H9 (cell line): ENCODE measurements around the gene ROBO1. TPM values are rescaled to one million over a fixed set of nuclear protein-coding genes. Genes with fewer than 3 reads are reported as not detected.

Experiments used
- DNase-seq: peaks from one replicate; pipeline ENCODE4 v3.0.0-alpha.2; 2017
- H2AFZ ChIP-seq: one replicate; pipeline ENCODE4 v1.6.1; 2013; ENCODE audit warnings: mild to moderate bottlenecking, low read length, control low read depth, moderate library complexity
- H2AK5ac ChIP-seq: 2 replicates; pipeline ENCODE4 v1.6.1; 2013; ENCODE audit warnings: low read length, control low read depth, mixed read lengths; ENCODE audit not compliant: insufficient read length
- H2BK120ac ChIP-seq: one replicate; pipeline ENCODE4 v1.6.1; 2013; ENCODE audit warnings: low read depth, mild to moderate bottlenecking, low read length, control low read depth, inconsistent platforms; ENCODE audit not compliant: poor library complexity, severe bottlenecking
- H2BK12ac ChIP-seq: 2 replicates; pipeline ENCODE4 v1.6.1; 2013; ENCODE audit warnings: low read length, control low read depth, mixed read lengths, low read depth; ENCODE audit not compliant: insufficient read length
- H2BK15ac ChIP-seq: 2 replicates; pipeline ENCODE4 v1.6.1; 2013; ENCODE audit warnings: low read depth, low read length, control low read depth
- H2BK20ac ChIP-seq: one replicate; pipeline ENCODE4 v1.6.1; 2013; ENCODE audit warnings: low read depth, mild to moderate bottlenecking, low read length, control low read depth, inconsistent platforms; ENCODE audit not compliant: poor library complexity, severe bottlenecking
- H2BK5ac ChIP-seq: 2 replicates; pipeline ENCODE4 v1.6.1; 2013; ENCODE audit warnings: low read length, control low read depth, mixed read lengths; ENCODE audit not compliant: insufficient read length
- H3K14ac ChIP-seq: 2 replicates; pipeline ENCODE4 v1.6.1; 2013; ENCODE audit warnings: low read length, control low read depth; ENCODE audit not compliant: insufficient read depth
- H3K18ac ChIP-seq: 2 replicates; pipeline ENCODE4 v1.6.1; 2013; ENCODE audit warnings: low read depth, mild to moderate bottlenecking, mixed read lengths, low read length, control low read depth; ENCODE audit not compliant: insufficient read length
- H3K23ac ChIP-seq: 2 replicates; pipeline ENCODE4 v1.6.1; 2013; ENCODE audit warnings: low read length, control low read depth, mixed read lengths, low read depth; ENCODE audit not compliant: insufficient read length
- H3K23me2 ChIP-seq: 2 replicates; pipeline ENCODE4 v1.6.1; 2013; ENCODE audit warnings: low read depth, mild to moderate bottlenecking, mixed read lengths, low read length, control low read depth; ENCODE audit not compliant: insufficient read length, poor library complexity, severe bottlenecking
- H3K27ac ChIP-seq: 2 replicates; pipeline ENCODE4 v1.5.1; 2013; ENCODE audit warnings: low read length, control low read depth, mixed read lengths, low read depth; ENCODE audit not compliant: insufficient read length
- H3K27me3 ChIP-seq: 2 replicates; pipeline ENCODE4 v1.6.1; 2013; ENCODE audit warnings: low read length, control low read depth, inconsistent platforms; ENCODE audit not compliant: insufficient read depth
- H3K4ac ChIP-seq: 2 replicates; pipeline ENCODE4 v1.6.1; 2013; ENCODE audit warnings: low read depth, mild to moderate bottlenecking, control low read depth, inconsistent platforms, low read length, moderate library complexity
- H3K4me1 ChIP-seq: 2 replicates; pipeline ENCODE4 v1.6.1; 2013; ENCODE audit warnings: low read length, control low read depth, inconsistent platforms; ENCODE audit not compliant: insufficient read depth
- H3K4me2 ChIP-seq: 2 replicates; pipeline ENCODE4 v1.6.1; 2013; ENCODE audit warnings: low read length, control low read depth, mixed read lengths; ENCODE audit not compliant: insufficient read length, insufficient read depth
- H3K56ac ChIP-seq: 2 replicates; pipeline ENCODE4 v1.6.1; 2013; ENCODE audit warnings: low read depth, mild to moderate bottlenecking, mixed read lengths, low read length, control low read depth; ENCODE audit not compliant: insufficient read length
- H3K79me1 ChIP-seq: 2 replicates; pipeline ENCODE4 v1.6.1; 2013; ENCODE audit warnings: low read depth, mild to moderate bottlenecking, moderate library complexity, low read length, control low read depth, inconsistent platforms; ENCODE audit not compliant: insufficient read depth, poor library complexity, severe bottlenecking
- H3K79me2 ChIP-seq: 2 replicates; pipeline ENCODE4 v1.6.1; 2013; ENCODE audit warnings: low read length, control low read depth, inconsistent platforms; ENCODE audit not compliant: insufficient read depth
- H3K9ac ChIP-seq: 2 replicates; pipeline ENCODE4 v1.6.1; 2013; ENCODE audit warnings: low read length, control low read depth, mixed read lengths; ENCODE audit not compliant: insufficient read length; ENCODE audit errors: extremely low read depth
- H3K9me3 ChIP-seq: one replicate; pipeline ENCODE4 v1.6.1; 2013; ENCODE audit warnings: low read depth, low read length, inconsistent platforms; ENCODE audit not compliant: control insufficient read depth
- H3T11ph ChIP-seq: one replicate; pipeline ENCODE4 v1.6.1; 2013; ENCODE audit warnings: mild to moderate bottlenecking, low read length, control low read depth, inconsistent platforms
- H4K20me1 ChIP-seq: one replicate; pipeline ENCODE4 v1.6.1; 2013; ENCODE audit not compliant: control insufficient read depth, insufficient read length, insufficient read depth
- H4K5ac ChIP-seq: 2 replicates; pipeline ENCODE4 v1.6.1; 2013; ENCODE audit warnings: low read depth, mild to moderate bottlenecking, mixed read lengths, low read length, control low read depth; ENCODE audit not compliant: insufficient read length
- H4K8ac ChIP-seq: replicated peaks from 2 replicates; pipeline ENCODE4 v1.6.1; 2013; ENCODE audit warnings: low read length, control low read depth, mixed read lengths, low read depth; ENCODE audit not compliant: insufficient read length
- H4K91ac ChIP-seq: 2 replicates; pipeline ENCODE4 v1.6.1; 2013; ENCODE audit warnings: low read depth, mild to moderate bottlenecking, moderate library complexity, mixed read lengths, low read length, control low read depth; ENCODE audit not compliant: insufficient read length
- H3K27ac Mint-ChIP-seq, 3 experiments: 2 replicates in 2 of 3; 3 replicates in 1 of 3; pipeline ENCODE4 v1.8.0; 2020 to 2021; ENCODE audit warnings: mixed read lengths in 3 of 3, mild to moderate bottlenecking in 1 of 3, moderate library complexity in 1 of 3
- H3K27me3 Mint-ChIP-seq: 2 replicates; pipeline ENCODE4 v1.8.0; 2021; ENCODE audit warnings: low read depth, mild to moderate bottlenecking, moderate library complexity, mixed read lengths
- H3K36me3 Mint-ChIP-seq, 3 experiments: 2 replicates in 2 of 3; 3 replicates in 1 of 3; pipeline ENCODE4 v1.8.0; 2020 to 2021; ENCODE audit warnings: low read depth in 3 of 3, mixed read lengths in 3 of 3; ENCODE audit not compliant: insufficient read depth in 1 of 3
- H3K4me1 Mint-ChIP-seq, 2 experiments: 2 replicates each; pipeline ENCODE4 v1.8.0; 2020; ENCODE audit warnings: mixed read lengths in 2 of 2
- H3K4me3 Mint-ChIP-seq, 2 experiments: 2 replicates in 1 of 2; 3 replicates in 1 of 2; pipeline ENCODE4 v1.8.0; 2020 to 2021; ENCODE audit warnings: mild to moderate bottlenecking in 2 of 2, mixed read lengths in 2 of 2, moderate library complexity in 1 of 2
- H3K9me3 Mint-ChIP-seq, 2 experiments: 2 replicates in 1 of 2; 3 replicates in 1 of 2; pipeline ENCODE4 v1.8.0; 2020; ENCODE audit warnings: mild to moderate bottlenecking in 2 of 2, mixed read lengths in 2 of 2, moderate library complexity in 1 of 2
- WGBS: extraction: QIAGEN DNeasy Blood & Tissue Kit; methylation state at CpG from one replicate; pipeline ENCODE4 v1.1.7; 2013; ENCODE audit warnings: missing lambda C conversion rate, low lambda C conversion rate, mixed read lengths; ENCODE audit not compliant: insufficient read length; ENCODE audit errors: extremely low coverage; 5-methylcytosine and 5-hydroxymethylcytosine counted together
- total RNA-seq: library from RNA; stranded (reverse); gene quantifications from 2 replicates; pipeline ENCODE4 v1.2.1, GENCODE V29; 2021
- TF ChIP-seq, protein P1 (sequence below): fragments of 200-600 bp; sonication (generic); conservative IDR thresholded peaks from 3 replicates; pipeline ENCODE4 v1.8.0; 2021; ENCODE audit warnings: antibody characterized with exemption, mild to moderate bottlenecking

Gene ROBO1
- total RNA-seq, 1 experiment from 2014 or later = 62.7 TPM

DNA sequence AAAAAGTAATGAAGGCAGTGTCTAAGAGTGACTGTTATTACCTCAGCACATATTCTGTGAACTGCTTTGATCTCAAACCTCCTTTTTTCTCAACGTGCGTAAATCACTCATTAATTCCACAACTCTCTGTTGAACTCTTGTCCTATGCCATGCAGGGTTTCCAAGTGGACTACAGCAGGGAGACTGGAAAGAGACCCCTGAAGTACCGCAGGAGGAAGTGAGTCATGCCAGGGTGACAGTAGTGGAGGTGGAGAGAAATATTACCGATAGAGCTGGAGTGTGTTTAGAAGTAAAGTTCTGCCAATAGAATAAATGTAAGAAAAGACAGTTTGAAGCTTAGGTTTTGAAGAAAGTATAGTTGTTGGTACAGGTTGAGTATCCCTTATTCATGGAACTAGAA lies 908.9 kb downstream of the ROBO1 start:
- no peak overlapping the region for H2AFZ ChIP-seq
- no peak overlapping the region for H3K14ac ChIP-seq
- H3K9ac ChIP-seq = no peak overlapping the region
- no peaks in the 10 kb centered on the region for H3K27me3 Mint-ChIP-seq
- TF ChIP-seq, protein P1, sequence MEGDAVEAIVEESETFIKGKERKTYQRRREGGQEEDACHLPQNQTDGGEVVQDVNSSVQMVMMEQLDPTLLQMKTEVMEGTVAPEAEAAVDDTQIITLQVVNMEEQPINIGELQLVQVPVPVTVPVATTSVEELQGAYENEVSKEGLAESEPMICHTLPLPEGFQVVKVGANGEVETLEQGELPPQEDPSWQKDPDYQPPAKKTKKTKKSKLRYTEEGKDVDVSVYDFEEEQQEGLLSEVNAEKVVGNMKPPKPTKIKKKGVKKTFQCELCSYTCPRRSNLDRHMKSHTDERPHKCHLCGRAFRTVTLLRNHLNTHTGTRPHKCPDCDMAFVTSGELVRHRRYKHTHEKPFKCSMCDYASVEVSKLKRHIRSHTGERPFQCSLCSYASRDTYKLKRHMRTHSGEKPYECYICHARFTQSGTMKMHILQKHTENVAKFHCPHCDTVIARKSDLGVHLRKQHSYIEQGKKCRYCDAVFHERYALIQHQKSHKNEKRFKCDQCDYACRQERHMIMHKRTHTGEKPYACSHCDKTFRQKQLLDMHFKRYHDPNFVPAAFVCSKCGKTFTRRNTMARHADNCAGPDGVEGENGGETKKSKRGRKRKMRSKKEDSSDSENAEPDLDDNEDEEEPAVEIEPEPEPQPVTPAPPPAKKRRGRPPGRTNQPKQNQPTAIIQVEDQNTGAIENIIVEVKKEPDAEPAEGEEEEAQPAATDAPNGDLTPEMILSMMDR = no peak
- no peak overlapping the region for H3K18ac ChIP-seq
- no peak overlapping the region for H3K4me3 Mint-ChIP-seq
- no peak overlapping the region for H3T11ph ChIP-seq
- H3K56ac ChIP-seq = no peak overlapping the region
- H3K4me2 ChIP-seq = no peak overlapping the region
- no peaks in the 10 kb centered on the region for H3K9me3 ChIP-seq
- H3K23ac ChIP-seq = no peak overlapping the region
- no peaks in the 10 kb centered on the region for H3K27me3 ChIP-seq
- no peak overlapping the region for H2BK120ac ChIP-seq
- no peak overlapping the region for H2BK5ac ChIP-seq
- no peak overlapping the region for H3K27ac ChIP-seq
- no peak overlapping the region for H4K91ac ChIP-seq
- 0 out of 2 replicates have a peak, but pooled peaks cover 2% of the 10 kb centered on the region for H3K79me2 ChIP-seq
- no peak overlapping the region for H2BK20ac ChIP-seq
- peaks cover 15 to 19% of the 10 kb centered on the region in 2 experiments; a peak in 3 of 4 replicates for H3K4me1 Mint-ChIP-seq
- no peaks in the 10 kb centered on the region for H3K9me3 Mint-ChIP-seq
- H3K27ac Mint-ChIP-seq = peak overlapping the region in 1 of 3 experiments; percentile 7; a peak in 1 of 7 replicates
- H3K4me1 ChIP-seq = 0 out of 2 replicates have a peak, but pooled peaks cover 2% of the 10 kb centered on the region
- no peaks in the 10 kb centered on the region for H3K79me1 ChIP-seq
- H3K4ac ChIP-seq = no peak overlapping the region
- no peaks in the 10 kb centered on the region; a peak in 1 of 7 replicates for H3K36me3 Mint-ChIP-seq
- no peak for DNase-seq
- no peaks in the 10 kb centered on the region for H3K23me2 ChIP-seq
- WGBS = no CpG with 5 or more reads among the region's 4 CpGs
- H4K8ac ChIP-seq = no peak overlapping the region
- no peak overlapping the region for H2BK12ac ChIP-seq
- H2BK15ac ChIP-seq = no peak overlapping the region
- no peak overlapping the region for H4K5ac ChIP-seq
- no peaks in the 10 kb centered on the region for H4K20me1 ChIP-seq
- no peak overlapping the region for H2AK5ac ChIP-seq
